ENCODE results near the gene GTF2IRD1. TPM values are rescaled to one million over a fixed set of nuclear protein-coding genes. Genes with fewer than 3 reads are reported as not detected.

Gene GTF2IRD1
- total and polyA plus RNA-seq, 2 experiments from 2014 or later = 28.7 to 37.1 TPM

- Histone ChIP-seq H3K36me3 (ENCODE audit: insufficient read depth) (no peaks in the 10 kb centered on the region), H3F3A (replicated peaks; ENCODE audit: low read depth) (peaks cover 4% of the 10 kb centered on the region; the same call in 1 of the 2 replicates), H2AFZ (no peak overlapping the region), H3K79me2 (replicated peaks; ENCODE audit: insufficient read depth) (peaks cover 5% of the 10 kb centered on the region), H3K27ac (ENCODE audit: low read depth) (no peak overlapping the region), H3K27me3 (ENCODE audit: insufficient read depth) (no peaks in the 10 kb centered on the region), H4K20me1 (replicated peaks; ENCODE audit: insufficient read depth) (no peaks in the 10 kb centered on the region), H3K9me2 (ENCODE audit: insufficient read depth) (no peaks in the 10 kb centered on the region), H3K4me2 (no peak overlapping the region), H3K4me3 (no peak overlapping the region), H3K4me1 (ENCODE audit: insufficient read depth) (peaks cover 3% of the 10 kb centered on the region)
- Mint-ChIP-seq H3K36me3 (ENCODE audit: low read depth) (no peaks in the 10 kb centered on the region; the same call in 2 of the 3 replicates), H3K27me3 (ENCODE audit: insufficient read depth, low read depth, poor library complexity) (peaks cover 13% of the 10 kb centered on the region), H3K9me3 (peaks cover 2% of the 10 kb centered on the region; the same call in 2 of the 3 replicates), H3K4me1 (peaks cover 5% of the 10 kb centered on the region), H3K4me3 (no peak overlapping the region), H3K27ac (no peak overlapping the region; the same call in 1 of the 2 replicates)
- peak; percentile 86 to 93 for TF ChIP-seq CTCF (conservative IDR thresholded peaks at IDR 0.05; ENCODE audit: low read depth in 2 of 2)
- no peak for TF ChIP-seq CREB1 (CRISPR knock-in tag; IDR thresholded peaks at IDR 0.05; ENCODE audit: low read depth)
- DNase-seq (ENCODE audit: low spot score) (peak; percentile 93), ATAC-seq (peak; percentile 75)
Measured at GRCh38 chr7:74449809-74450397, 3.8 kb upstream of the GTF2IRD1 start.

GRCh38 chr7:74452748-74453321, 871 bp upstream of the GTF2IRD1 start:
- no peak overlapping the region for H3K27ac Mint-ChIP-seq
- Histone ChIP-seq H3K27me3 (ENCODE audit: insufficient read depth) (no peaks in the 10 kb centered on the region), H3K4me3 (peak overlapping the region; percentile 72; the same call in 1 of the 2 replicates), H3K4me1 (ENCODE audit: insufficient read depth) (peaks cover 7% of the 10 kb centered on the region), H3K36me3 (ENCODE audit: insufficient read depth) (no peaks in the 10 kb centered on the region), H3K4me2 (peak overlapping the region; percentile 83), H3F3A (replicated peaks; ENCODE audit: low read depth) (peaks cover 12% of the 10 kb centered on the region; the same call in 1 of the 2 replicates), H3K79me2 (replicated peaks; ENCODE audit: insufficient read depth) (peaks cover 35% of the 10 kb centered on the region), H3K27ac (ENCODE audit: low read depth) (no peak overlapping the region), H3K9me2 (ENCODE audit: insufficient read depth) (no peaks in the 10 kb centered on the region), H4K20me1 (replicated peaks; ENCODE audit: insufficient read depth) (peaks cover 7% of the 10 kb centered on the region), H2AFZ (peak overlapping the region; percentile 95)
- peaks cover 9% of the 10 kb centered on the region for H3K4me1 Mint-ChIP-seq
- no peaks in the 10 kb centered on the region; the same call in 2 of the 3 replicates for H3K36me3 Mint-ChIP-seq (ENCODE audit: low read depth)
- ATAC-seq (peak; percentile 3; the same call in 2 of the 3 replicates), DNase-seq (ENCODE audit: low spot score) (no peak)
- TF ChIP-seq CTCF (conservative IDR thresholded peaks at IDR 0.05; ENCODE audit: low read depth in 2 of 2) (no peak), STAT1 (IDR thresholded peaks at IDR 0.05; ENCODE audit: unreplicated experiment) (no peak), CREB1 (CRISPR knock-in tag; IDR thresholded peaks at IDR 0.05; ENCODE audit: low read depth) (no peak), ETS1 (IDR thresholded peaks at IDR 0.05) (no peak), ZNF114 (CRISPR knock-in tag; IDR thresholded peaks at IDR 0.05) (no peak)
- TF ChIP-seq, protein P1, sequence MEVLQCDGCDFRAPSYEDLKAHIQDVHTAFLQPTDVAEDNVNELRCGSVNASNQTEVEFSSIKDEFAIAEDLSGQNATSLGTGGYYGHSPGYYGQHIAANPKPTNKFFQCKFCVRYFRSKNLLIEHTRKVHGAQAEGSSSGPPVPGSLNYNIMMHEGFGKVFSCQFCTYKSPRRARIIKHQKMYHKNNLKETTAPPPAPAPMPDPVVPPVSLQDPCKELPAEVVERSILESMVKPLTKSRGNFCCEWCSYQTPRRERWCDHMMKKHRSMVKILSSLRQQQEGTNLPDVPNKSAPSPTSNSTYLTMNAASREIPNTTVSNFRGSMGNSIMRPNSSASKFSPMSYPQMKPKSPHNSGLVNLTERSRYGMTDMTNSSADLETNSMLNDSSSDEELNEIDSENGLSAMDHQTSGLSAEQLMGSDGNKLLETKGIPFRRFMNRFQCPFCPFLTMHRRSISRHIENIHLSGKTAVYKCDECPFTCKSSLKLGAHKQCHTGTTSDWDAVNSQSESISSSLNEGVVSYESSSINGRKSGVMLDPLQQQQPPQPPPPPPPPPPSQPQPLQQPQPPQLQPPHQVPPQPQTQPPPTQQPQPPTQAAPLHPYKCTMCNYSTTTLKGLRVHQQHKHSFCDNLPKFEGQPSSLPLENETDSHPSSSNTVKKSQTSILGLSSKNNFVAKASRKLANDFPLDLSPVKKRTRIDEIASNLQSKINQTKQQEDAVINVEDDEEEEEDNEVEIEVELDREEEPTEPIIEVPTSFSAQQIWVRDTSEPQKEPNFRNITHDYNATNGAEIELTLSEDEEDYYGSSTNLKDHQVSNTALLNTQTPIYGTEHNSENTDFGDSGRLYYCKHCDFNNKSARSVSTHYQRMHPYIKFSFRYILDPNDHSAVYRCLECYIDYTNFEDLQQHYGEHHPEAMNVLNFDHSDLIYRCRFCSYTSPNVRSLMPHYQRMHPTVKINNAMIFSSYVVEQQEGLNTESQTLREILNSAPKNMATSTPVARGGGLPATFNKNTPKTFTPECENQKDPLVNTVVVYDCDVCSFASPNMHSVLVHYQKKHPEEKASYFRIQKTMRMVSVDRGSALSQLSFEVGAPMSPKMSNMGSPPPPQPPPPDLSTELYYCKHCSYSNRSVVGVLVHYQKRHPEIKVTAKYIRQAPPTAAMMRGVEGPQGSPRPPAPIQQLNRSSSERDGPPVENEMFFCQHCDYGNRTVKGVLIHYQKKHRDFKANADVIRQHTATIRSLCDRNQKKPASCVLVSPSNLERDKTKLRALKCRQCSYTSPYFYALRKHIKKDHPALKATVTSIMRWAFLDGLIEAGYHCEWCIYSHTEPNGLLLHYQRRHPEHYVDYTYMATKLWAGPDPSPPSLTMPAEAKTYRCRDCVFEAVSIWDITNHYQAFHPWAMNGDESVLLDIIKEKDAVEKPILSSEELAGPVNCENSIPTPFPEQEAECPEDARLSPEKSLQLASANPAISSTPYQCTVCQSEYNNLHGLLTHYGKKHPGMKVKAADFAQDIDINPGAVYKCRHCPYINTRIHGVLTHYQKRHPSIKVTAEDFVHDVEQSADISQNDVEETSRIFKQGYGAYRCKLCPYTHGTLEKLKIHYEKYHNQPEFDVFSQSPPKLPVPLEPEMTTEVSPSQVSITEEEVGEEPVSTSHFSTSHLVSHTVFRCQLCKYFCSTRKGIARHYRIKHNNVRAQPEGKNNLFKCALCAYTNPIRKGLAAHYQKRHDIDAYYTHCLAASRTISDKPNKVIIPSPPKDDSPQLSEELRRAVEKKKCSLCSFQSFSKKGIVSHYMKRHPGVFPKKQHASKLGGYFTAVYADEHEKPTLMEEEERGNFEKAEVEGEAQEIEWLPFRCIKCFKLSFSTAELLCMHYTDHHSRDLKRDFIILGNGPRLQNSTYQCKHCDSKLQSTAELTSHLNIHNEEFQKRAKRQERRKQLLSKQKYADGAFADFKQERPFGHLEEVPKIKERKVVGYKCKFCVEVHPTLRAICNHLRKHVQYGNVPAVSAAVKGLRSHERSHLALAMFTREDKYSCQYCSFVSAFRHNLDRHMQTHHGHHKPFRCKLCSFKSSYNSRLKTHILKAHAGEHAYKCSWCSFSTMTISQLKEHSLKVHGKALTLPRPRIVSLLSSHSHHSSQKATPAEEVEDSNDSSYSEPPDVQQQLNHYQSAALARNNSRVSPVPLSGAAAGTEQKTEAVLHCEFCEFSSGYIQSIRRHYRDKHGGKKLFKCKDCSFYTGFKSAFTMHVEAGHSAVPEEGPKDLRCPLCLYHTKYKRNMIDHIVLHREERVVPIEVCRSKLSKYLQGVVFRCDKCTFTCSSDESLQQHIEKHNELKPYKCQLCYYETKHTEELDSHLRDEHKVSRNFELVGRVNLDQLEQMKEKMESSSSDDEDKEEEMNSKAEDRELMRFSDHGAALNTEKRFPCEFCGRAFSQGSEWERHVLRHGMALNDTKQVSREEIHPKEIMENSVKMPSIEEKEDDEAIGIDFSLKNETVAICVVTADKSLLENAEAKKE (CRISPR knock-in tag; IDR thresholded peaks at IDR 0.05) = no peak
- H3K9me3 Mint-ChIP-seq = peaks cover 2% of the 10 kb centered on the region; the same call in 2 of the 3 replicates
- H3K27me3 Mint-ChIP-seq (ENCODE audit: insufficient read depth, low read depth, poor library complexity) = peaks cover 9% of the 10 kb centered on the region
- peak overlapping the region; percentile 68 for H3K4me3 Mint-ChIP-seq
